Measurements from ENCODE around the gene WFDC5. TPM values are rescaled to one million over a fixed set of nuclear protein-coding genes. Genes with fewer than 3 reads are reported as not detected.

Gene WFDC5
- total RNA-seq, 4 donors from 2014 or later: not detected

DNA sequence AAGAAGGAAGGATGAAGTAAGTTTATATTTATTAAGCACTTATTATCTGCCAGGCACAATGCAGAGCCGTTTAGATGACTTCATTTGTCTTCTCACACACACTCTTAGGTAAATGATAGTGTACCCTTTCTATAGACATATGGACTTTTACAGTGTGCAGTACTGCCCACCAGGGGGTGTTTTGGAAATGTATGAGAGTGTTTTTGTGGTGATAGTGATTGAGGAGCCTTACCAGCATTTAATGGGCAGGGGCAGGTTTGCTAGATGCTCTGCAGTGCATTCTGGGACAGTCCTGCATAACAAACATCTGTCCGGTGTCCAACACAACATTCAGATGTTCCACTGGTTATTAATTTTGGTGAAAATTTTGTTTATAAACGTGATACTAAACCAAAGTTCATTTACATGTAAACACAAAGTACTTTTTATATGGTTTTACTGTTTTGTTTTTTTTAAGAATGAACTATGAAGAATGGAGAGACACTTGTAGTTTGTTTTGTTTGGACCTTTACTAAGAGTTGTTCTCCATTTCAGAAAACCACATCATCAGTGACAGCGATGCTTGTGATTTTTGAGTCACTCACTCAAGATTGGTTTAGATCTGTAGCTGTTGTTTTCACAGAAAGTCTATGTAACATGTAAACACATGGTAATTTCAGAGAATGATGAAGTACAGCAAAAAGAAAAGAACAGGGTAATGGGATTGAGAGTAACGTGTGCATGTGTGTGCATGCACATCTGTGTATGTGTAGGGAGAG lies 33.9 kb downstream of the WFDC5 start:
- DNase-seq: no peak
- intact Hi-C loops (cut with DNase I): no loop called here
- Histone ChIP-seq H3K27me3 (no peaks in the 10 kb centered on the region), H3K27ac (no peak overlapping the region), H3K9me3 (no peaks in the 10 kb centered on the region), H3K36me3 (peaks cover 0 to 30% of the 10 kb centered on the region in 2 donors), H3K4me1 (no peaks in the 10 kb centered on the region), H3K4me3 (replicated peaks in 1 of 3) (no peak overlapping the region)
- TF ChIP-seq, protein P1, sequence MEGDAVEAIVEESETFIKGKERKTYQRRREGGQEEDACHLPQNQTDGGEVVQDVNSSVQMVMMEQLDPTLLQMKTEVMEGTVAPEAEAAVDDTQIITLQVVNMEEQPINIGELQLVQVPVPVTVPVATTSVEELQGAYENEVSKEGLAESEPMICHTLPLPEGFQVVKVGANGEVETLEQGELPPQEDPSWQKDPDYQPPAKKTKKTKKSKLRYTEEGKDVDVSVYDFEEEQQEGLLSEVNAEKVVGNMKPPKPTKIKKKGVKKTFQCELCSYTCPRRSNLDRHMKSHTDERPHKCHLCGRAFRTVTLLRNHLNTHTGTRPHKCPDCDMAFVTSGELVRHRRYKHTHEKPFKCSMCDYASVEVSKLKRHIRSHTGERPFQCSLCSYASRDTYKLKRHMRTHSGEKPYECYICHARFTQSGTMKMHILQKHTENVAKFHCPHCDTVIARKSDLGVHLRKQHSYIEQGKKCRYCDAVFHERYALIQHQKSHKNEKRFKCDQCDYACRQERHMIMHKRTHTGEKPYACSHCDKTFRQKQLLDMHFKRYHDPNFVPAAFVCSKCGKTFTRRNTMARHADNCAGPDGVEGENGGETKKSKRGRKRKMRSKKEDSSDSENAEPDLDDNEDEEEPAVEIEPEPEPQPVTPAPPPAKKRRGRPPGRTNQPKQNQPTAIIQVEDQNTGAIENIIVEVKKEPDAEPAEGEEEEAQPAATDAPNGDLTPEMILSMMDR (IDR thresholded peaks at IDR 0.05): peak in 1 of 6 experiments; percentile 19
- TF ChIP-seq POLR2A (IDR thresholded peaks at IDR 0.05): no peak
- WGBS, 2 donors: 90 to 91% methylated on average over 5 of the region's 5 CpGs

DNA sequence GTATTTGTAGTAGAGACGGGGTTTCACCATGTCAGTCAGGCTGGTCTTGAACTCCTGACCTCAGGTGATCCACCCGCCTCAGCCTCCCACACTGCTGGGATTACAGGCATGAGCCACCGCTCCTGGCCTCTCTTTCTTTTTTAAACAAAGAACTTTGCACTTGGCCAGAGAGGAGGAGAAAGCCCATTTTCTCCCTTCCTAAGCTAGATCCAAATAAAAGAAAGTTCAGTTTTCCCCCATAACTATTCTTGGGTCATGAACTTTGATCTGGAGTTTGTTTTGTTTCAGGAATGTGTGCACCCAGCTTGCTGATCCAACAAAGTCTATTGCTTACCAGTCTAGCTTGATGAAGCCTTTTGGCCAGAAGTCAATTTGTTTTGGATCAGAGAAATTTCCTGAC lies 37.4 kb downstream of the WFDC5 start:
- WGBS, 2 donors: 96 to 97% methylated on average over 3 of the region's 3 CpGs
- no peaks in the 10 kb centered on the region for H3K9me3 ChIP-seq
- no peak for DNase-seq
- H3K36me3 ChIP-seq: peaks cover 9 to 44% of the 10 kb centered on the region in 2 donors
- intact Hi-C loops (cut with DNase I): no loop called here
- H3K27ac ChIP-seq: no peak overlapping the region
- no peaks in the 10 kb centered on the region for H3K27me3 ChIP-seq
- no peak overlapping the region for H3K4me3 ChIP-seq (replicated peaks in 1 of 3)
- no peaks in the 10 kb centered on the region for H3K4me1 ChIP-seq
- no peak for TF ChIP-seq POLR2A (IDR thresholded peaks at IDR 0.05)
- TF ChIP-seq, protein P1 (IDR thresholded peaks at IDR 0.05): no peak

DNA sequence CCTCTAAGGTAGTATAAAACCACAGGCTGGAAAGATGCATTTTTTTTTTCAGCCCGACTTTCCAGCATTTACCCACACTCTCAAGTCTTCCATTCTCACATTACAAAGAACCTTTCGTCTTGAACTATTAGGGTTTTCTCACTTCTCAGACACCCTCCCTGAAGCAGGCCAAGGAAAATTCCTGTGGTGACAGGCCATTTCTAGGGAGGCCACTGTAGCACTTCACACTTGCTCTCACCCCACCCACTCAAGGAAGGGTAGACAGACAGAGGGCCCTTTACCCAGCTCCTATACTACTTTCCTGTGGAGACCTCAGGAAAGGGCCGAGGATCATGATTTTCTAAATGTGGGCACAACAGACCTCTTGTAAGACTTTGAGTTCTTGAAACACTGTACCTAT lies 41.8 kb downstream of the WFDC5 start:
- Histone ChIP-seq H3K36me3 (peaks cover 9 to 31% of the 10 kb centered on the region in 2 donors), H3K27ac (no peak overlapping the region), H3K9me3 (no peaks in the 10 kb centered on the region), H3K4me3 (replicated peaks in 1 of 3) (no peak overlapping the region), H3K27me3 (no peaks in the 10 kb centered on the region), H3K4me1 (no peaks in the 10 kb centered on the region)
- 84 to 93% methylated on average over 3 of the region's 3 CpGs for WGBS, 2 donors
- intact Hi-C loops (cut with DNase I): no loop called here
- TF ChIP-seq, protein P1 (IDR thresholded peaks at IDR 0.05): no peak
- no peak for TF ChIP-seq POLR2A (IDR thresholded peaks at IDR 0.05)
- DNase-seq: no peak

DNA sequence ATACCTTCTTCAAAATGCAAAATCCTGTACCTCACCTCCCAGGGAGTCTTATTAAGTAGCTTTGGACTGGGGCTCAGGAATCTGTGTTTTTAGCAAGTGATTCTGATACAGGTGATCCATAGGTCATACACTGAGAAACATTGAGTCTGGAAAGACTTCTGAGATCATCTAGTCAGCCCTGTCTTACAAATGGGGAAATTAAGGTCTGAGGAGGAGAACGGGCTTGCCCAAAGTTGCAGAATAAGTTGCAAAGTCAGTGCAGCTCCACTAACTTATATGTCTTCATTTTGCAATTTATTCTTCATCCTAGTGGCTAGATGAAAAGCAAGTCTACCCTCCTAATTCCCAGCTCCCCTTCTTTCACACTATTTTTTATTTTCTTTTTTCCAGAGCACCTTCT lies 42.9 kb downstream of the WFDC5 start:
- H3K27ac ChIP-seq: no peak overlapping the region
- WGBS, 2 donors: 96 to 97% methylated on average over 1 of the region's 1 CpG
- H3K27me3 ChIP-seq: no peaks in the 10 kb centered on the region
- TF ChIP-seq, protein P1 (IDR thresholded peaks at IDR 0.05): no peak
- TF ChIP-seq POLR2A (IDR thresholded peaks at IDR 0.05): no peak
- intact Hi-C loops (cut with DNase I): no loop called here
- H3K4me3 ChIP-seq (replicated peaks in 1 of 3): no peak overlapping the region
- H3K36me3 ChIP-seq: peaks cover 9 to 24% of the 10 kb centered on the region in 2 donors
- H3K4me1 ChIP-seq: no peaks in the 10 kb centered on the region
- no peaks in the 10 kb centered on the region for H3K9me3 ChIP-seq
- no peak for DNase-seq

DNA sequence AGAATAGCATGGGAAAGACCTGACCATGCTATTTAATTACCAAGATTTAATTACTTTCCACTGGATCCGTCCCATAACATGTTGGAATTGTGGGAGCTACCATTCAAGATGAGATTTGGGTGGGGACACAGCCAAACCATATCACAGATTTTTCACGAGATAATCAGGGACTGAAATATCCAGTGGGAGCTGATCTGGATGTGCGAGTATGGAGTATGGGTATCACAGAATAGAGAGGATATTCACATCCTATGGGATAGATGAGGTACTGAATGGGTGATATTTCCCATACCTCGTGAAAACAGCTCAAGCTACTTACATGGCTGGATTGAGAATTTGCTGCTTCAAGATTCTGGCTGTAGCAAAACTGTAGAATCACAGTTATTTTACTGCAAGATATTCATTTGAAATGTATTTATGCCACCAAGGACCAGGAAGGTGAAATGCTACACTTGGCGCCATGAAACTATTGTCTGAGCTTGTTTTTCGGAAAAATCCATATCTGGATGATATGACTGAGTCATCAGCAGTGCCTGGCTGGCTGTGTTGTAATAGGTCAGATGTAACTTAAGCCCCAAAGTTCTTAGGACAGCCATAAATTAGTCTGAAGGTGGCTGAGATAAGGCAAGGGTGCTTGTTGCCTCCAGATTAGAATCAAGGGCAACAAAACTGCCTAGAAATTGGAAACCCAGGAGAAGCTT lies 43.9 kb downstream of the WFDC5 start:
- Histone ChIP-seq H3K9me3 (no peaks in the 10 kb centered on the region), H3K27me3 (no peaks in the 10 kb centered on the region), H3K4me1 (no peaks in the 10 kb centered on the region), H3K4me3 (replicated peaks in 1 of 3) (no peak overlapping the region), H3K36me3 (peaks cover 9 to 14% of the 10 kb centered on the region in 2 donors), H3K27ac (no peak overlapping the region)
- intact Hi-C loops (cut with DNase I): no loop called here
- 95% methylated on average over 6 of the region's 6 CpGs for WGBS, 2 donors
- DNase-seq: no peak
- no peak for TF ChIP-seq POLR2A (IDR thresholded peaks at IDR 0.05)
- TF ChIP-seq, protein P1 (IDR thresholded peaks at IDR 0.05): no peak

Data from thyroid gland (tissue), 4 donors.